ENCODE data around the gene GOLM1.

GRCh38 chr9:86079865-86080469 is 19.4 kb downstream of the GOLM1 start:
- TF ChIP-seq CTCF (IDR thresholded peaks at IDR 0.05; ENCODE audit: extremely low read depth in 1 of 2, insufficient read depth in 1 of 2, low read depth in 1 of 2, low read length in 2 of 2), result no peak
- TF ChIP-seq POLR2AphosphoS5 (IDR thresholded peaks at IDR 0.05; ENCODE audit: insufficient read depth, low read depth, low read length), result no peak
- TF ChIP-seq POLR2A (IDR thresholded peaks at IDR 0.05; ENCODE audit: low read depth, low read length), result no peak
- no peak for TF ChIP-seq MYC (IDR thresholded peaks at IDR 0.05; ENCODE audit: low read depth, low read length)
- TF ChIP-seq GATA2 (IDR thresholded peaks at IDR 0.05; ENCODE audit: insufficient read depth, insufficient read length, low read depth, low read length), result no peak
- no peak for TF ChIP-seq EZH2 (IDR thresholded peaks at IDR 0.05; ENCODE audit: borderline replicate concordance, low read depth, low read length, severe bottlenecking)
- no peak for TF ChIP-seq MAX (IDR thresholded peaks at IDR 0.05; ENCODE audit: insufficient read depth, insufficient read length)
